Embryonic facial prominence (tissue), 1 donor: Measurements from ENCODE around the gene STARD9.
"Not testable (repeated sequence)": the region's sequence is repeated elsewhere in the genome, so short reads cannot be mapped to it uniquely, and the experiment has no call there.

Source experiments
- DNase-seq: peaks from one replicate; pipeline ENCODE4 v3.0.0-alpha.2; 2016; ENCODE audit errors: extremely low spot score

The STARD9 gene

GRCh38 chr15:42627485-42627884 lies 52.1 kb downstream of the STARD9 start:
- DNase-seq: no peak

DNA sequence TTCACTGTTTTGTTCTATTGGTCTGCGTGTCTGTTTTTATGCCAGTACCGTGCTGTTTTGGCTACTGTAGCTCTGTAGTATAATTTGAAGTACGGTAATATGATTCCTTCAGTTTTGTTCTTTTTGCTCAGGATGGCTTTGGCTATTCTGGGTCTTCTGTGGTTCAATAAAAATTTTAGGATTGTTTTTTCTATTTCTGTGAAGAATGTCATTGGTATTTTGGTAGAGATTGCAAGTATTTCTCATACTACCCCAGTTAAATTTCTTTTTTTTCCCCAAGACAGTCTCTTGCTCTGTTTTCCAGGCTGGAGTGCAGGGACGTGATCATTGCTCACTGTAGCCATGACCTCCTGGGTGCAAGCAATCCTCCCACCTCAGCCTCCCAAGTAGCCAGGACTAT lies 53.4 kb downstream of the STARD9 start:
- no peak for DNase-seq

- DNase-seq: no peak
Measured at GRCh38 chr15:42632105-42632675, 56.8 kb downstream of the STARD9 start.

GRCh38 chr15:42640109-42640508 lies 64.7 kb downstream of the STARD9 start:
- DNase-seq: no peak

GRCh38 chr15:42650208-42651066 lies 75.0 kb downstream of the STARD9 start:
- DNase-seq: peak; percentile 64

DNA sequence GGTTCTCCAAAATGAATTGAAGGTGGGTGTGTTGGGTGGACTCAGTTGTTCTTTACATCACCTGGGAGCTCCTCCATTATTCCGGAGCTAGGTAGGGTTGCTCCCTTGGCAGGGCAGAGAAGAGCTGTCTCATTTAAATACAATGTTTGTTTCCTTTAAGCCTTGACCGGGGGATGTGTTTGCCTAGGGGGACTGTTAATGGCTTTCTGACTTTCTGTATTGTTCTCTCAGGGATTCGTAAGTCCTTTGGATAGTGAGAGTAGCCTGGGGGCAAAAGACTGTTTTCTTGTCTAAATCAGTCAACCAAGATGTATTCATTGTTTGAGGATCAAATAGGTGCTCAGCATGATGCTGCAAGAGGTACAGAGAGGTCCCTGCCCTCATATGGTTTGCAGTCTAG lies 90.4 kb downstream of the STARD9 start:
- no peak for DNase-seq

DNA sequence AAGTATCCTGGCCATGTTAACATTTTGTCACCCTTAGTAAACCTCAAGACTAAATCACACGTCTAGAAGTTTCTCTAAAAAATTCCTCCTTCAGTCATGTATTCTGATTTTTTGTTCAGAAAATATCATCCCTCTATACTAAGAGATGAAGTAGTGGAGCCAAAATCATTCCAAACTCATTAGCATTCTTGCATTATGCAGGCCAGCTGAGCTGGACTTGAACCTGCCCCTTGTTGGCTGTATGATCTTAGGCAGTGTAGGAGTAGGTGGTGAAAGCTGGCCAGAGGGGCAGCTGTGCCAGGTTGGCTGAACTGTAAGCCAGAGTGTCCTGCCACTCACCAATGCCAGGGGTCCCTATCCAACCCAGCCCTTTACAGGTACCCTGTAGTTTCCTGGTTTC lies 92.4 kb downstream of the STARD9 start:
- DNase-seq: no peak

- no peak for DNase-seq
Measured at GRCh38 chr15:42670451-42670850, 95.0 kb downstream of the STARD9 start.

GRCh38 chr15:42672444-42672843 lies 97.0 kb downstream of the STARD9 start:
- DNase-seq: no peak

DNA sequence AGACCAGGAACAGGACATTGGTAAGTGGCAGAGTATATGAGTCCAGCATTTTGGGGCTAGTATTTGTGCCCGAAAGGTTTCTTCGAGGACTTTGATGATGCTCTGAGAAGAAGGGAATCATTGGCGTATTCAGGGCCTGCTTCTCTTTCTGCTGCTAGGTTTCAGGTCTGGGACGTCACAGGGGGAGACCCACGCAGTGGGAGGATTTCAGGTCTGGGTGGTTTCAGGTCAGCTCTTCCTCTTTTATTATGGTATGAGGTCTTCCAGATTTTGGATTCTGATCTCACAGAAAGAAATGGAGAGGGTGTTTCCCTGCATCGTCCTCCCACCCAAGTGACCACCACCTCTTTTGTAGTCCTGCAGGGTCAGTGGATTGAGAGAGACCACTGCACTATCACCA lies 99.1 kb downstream of the STARD9 start:
- no peak for DNase-seq

- no peak for DNase-seq
Measured at GRCh38 chr15:42675021-42675420, 99.6 kb downstream of the STARD9 start.

DNA sequence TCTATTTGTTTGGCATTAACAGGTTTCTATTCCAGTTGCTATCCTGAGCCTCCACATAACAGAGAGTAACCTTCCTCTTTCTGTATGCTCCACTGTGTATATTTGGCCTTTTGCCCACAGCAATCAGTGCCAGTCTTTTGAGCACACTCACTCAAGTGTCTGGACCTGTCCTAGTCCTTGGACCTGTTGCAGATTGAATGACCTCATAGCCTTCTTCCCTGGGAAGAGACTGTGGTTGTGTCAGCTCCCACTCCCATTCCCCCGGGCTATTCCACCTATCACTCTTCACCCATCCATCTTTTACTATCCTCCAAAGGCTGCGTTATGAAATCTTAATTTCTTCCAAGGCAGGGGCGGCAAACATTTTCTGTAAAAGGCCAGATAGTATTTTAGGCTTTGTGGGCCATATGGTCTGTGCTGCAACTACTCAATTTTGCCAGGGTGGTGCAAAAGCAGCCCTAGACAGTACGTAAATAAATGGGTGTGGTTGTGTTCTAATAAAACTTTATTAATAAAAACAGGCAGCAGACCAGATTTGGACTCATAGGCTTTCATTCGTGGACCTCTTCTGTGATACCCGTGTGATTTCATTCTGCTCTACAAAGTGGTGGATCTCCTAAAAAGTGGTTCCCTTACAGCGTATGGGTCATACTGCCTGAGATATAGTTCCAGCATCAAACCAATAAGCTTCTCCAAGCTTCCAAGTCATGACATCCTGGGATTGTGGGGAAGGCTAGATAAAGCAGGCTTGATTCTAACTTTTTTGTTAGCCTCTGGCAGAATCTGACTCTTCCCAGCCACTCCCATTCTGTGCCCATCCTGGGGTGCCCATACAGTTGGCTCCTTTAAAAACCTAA lies 104.1 kb downstream of the STARD9 start:
- no peak for DNase-seq

- DNase-seq: not testable (repeated sequence)
Measured at GRCh38 chr15:42680142-42680482, 104.7 kb downstream of the STARD9 start.

- no peak for DNase-seq
Measured at GRCh38 chr15:42681119-42681518, 105.7 kb downstream of the STARD9 start.

GRCh38 chr15:42686281-42686680 lies 110.9 kb downstream of the STARD9 start:
- no peak for DNase-seq

- DNase-seq: no peak
Measured at GRCh38 chr15:42687740-42688139, 112.3 kb downstream of the STARD9 start.

- no peak for DNase-seq
Measured at GRCh38 chr15:42688301-42688700, 112.9 kb downstream of the STARD9 start.

GRCh38 chr15:42691308-42691707 lies 115.9 kb downstream of the STARD9 start:
- DNase-seq: no peak

- no peak for DNase-seq
Measured at GRCh38 chr15:42691770-42692169, 116.4 kb downstream of the STARD9 start.

DNA sequence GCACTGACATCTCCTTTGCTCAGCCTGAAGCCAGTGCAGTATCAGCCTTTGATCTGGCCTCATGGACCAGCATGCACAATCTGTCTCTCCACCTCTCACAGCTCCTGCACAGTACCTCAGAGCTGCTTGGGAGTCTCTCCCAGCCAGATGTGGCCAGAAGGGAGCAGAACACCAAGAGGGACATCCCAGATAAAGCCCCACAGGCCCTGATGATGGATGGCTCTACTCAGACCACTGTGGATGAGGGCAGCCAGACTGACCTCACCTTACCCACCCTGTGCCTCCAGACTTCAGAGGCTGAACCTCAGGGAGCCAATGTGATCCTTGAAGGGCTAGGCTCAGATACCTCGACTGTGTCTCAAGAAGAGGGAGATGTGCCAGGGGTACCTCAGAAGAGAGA lies 117.1 kb downstream of the STARD9 start:
- DNase-seq: no peak

DNA sequence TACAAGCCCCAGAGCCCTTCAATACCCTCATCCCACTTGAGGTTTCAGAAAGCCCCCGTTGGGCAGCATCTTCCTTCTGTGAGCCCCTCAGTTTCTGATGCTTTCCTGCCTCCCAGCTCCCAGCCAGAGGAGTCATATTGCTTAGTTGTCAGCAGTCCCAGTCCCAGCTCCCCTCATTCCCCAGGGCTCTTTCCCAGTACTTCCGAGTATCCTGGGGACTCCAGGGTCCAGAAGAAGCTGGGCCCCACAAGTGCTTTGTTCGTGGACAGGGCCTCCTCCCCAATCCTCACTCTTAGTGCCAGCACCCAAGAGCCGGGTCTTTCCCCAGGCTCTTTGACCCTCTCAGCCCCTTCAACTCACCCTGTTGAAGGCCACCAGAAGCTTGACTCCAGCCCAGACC lies 117.6 kb downstream of the STARD9 start:
- DNase-seq: no peak

DNA sequence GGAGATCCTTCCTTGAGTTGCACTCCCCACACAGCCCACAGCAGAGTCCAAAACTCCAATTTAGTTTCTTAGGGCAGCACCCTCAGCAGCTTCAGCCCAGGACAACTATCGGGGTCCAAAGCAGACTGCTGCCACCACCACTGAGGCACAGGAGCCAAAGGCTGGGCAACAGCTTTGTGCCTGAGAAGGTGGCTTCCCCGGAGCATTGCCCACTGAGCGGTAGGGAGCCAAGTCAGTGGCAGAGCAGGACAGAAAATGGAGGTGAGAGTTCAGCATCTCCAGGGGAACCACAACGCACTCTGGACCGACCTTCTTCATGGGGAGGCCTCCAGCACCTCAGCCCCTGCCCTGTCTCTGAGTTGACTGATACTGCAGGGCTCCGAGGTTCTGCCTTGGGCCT lies 118.1 kb downstream of the STARD9 start:
- DNase-seq: no peak

GRCh38 chr15:42693942-42694341 lies 118.5 kb downstream of the STARD9 start:
- no peak for DNase-seq
